CD4-positive, alpha-beta T cell treated with Interferon gamma for 1 hour (primary cell): ENCODE data around the gene ADGRF1.

ENCODE experiments used
- DNase-seq: peaks from one replicate; pipeline ENCODE4 v3.0.0-alpha.2; 2020

Gene ADGRF1

GRCh38 chr6:46973029-46973428 is 69.1 kb downstream of the ADGRF1 start:
- DNase-seq: no peak

- DNase-seq: no peak
Measured at GRCh38 chr6:46972531-46972930, 69.6 kb downstream of the ADGRF1 start.

- DNase-seq: no peak
Measured at GRCh38 chr6:46969206-46969605, 72.9 kb downstream of the ADGRF1 start.

GRCh38 chr6:46967826-46968349 is 74.2 kb downstream of the ADGRF1 start:
- no peak for DNase-seq

- no peak for DNase-seq
Measured at GRCh38 chr6:46964716-46965519, 77.2 kb downstream of the ADGRF1 start.

GRCh38 chr6:46963626-46964025 is 78.5 kb downstream of the ADGRF1 start:
- no peak for DNase-seq

- DNase-seq: no peak
Measured at GRCh38 chr6:46963039-46963438, 79.1 kb downstream of the ADGRF1 start.

- DNase-seq: no peak
Measured at GRCh38 chr6:46961711-46962110, 80.4 kb downstream of the ADGRF1 start.

- no peak for DNase-seq
Measured at GRCh38 chr6:46961232-46961631, 80.9 kb downstream of the ADGRF1 start.

- no peak for DNase-seq
Measured at GRCh38 chr6:46959419-46959818, 82.7 kb downstream of the ADGRF1 start.

GRCh38 chr6:46956409-46956808 is 85.7 kb downstream of the ADGRF1 start:
- DNase-seq: no peak

GRCh38 chr6:46954837-46955451 is 87.2 kb downstream of the ADGRF1 start:
- DNase-seq: no peak

- DNase-seq: no peak
Measured at GRCh38 chr6:46953921-46954320, 88.2 kb downstream of the ADGRF1 start.

GRCh38 chr6:46949632-46950280 is 92.4 kb downstream of the ADGRF1 start:
- DNase-seq: no peak

- no peak for DNase-seq
Measured at GRCh38 chr6:46948699-46949098, 93.4 kb downstream of the ADGRF1 start.
